ENCODE data around the gene NPL.
A peak's percentile ranks its signal among the peaks of the same experiment; 100 is the strongest.

NPL gene

DNA sequence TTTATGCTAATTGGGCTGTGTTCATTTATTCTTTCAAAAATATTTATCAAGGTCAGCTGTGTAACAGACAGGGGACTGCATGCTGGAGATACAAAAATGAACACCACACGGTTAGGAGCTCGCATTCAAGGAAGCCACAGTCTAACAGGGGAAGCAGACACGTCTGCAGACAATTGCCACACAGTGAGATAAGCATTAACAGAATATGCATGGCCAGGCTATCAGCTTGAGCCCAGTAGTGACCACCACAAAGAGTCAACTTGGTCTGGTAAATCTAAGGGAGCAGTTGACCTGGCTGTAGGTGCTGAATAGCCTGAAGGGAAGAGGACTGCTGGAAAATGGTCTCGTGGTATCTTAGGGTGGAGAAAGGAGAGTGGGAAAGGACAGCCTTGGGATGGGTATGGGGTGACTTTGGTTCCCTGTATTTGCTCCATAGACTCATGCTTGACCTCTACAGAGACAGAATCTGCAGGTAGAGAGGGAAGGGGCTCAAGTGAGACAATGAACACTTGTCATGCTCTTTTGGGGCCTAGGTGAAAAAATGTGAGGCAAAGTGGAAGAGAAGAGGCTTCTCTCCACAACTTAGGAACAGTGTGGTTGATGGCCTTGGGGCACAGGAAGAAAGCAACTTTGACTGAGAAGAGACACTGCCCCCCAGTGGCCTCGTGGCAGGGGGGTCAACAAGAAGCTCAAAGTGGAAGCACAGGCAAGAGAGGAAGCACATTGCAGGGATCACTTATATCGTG, 7.6 kb upstream of the NPL start:
- peak; percentile 74 for DNase-seq (ENCODE audit: low read depth)
- H3K4me3 ChIP-seq (ENCODE audit: low read length) = no peak overlapping the region
- H3K27me3 ChIP-seq (replicated peaks; ENCODE audit: control insufficient read depth, insufficient read depth, low read length) = no peaks in the 10 kb centered on the region
- no peak overlapping the region for H3K9ac ChIP-seq (ENCODE audit: low read length)
- H3K9me3 ChIP-seq (ENCODE audit: control insufficient read depth, low read length) = no peaks in the 10 kb centered on the region
- H3K4me1 ChIP-seq (ENCODE audit: control insufficient read depth, insufficient read depth, low read length) = peaks cover 4% of the 10 kb centered on the region
- H3K36me3 ChIP-seq (ENCODE audit: control insufficient read depth, insufficient read depth, low read length, severe bottlenecking) = no peaks in the 10 kb centered on the region

DNA sequence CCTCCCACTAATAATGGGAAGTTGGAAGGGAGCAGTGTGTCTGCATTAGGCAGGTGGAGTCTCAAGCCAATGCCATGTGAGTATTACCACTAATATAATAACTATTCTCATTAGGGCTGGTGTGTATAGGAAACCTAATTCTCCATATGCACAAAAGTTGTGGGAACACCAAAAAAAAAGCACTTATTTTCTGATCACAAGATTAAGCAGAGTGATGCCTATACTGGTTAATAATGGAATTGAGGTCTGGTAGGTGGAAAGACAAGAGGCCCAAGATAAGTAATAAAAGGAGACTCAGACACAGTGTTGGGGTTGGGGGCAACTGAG, 7.0 kb upstream of the NPL start:
- no peak overlapping the region for H3K9ac ChIP-seq (ENCODE audit: low read length)
- H3K27me3 ChIP-seq (replicated peaks; ENCODE audit: control insufficient read depth, insufficient read depth, low read length) = no peaks in the 10 kb centered on the region
- no peak overlapping the region for H3K4me3 ChIP-seq (ENCODE audit: low read length)
- H3K4me1 ChIP-seq (ENCODE audit: control insufficient read depth, insufficient read depth, low read length) = peaks cover 4% of the 10 kb centered on the region
- H3K9me3 ChIP-seq (ENCODE audit: control insufficient read depth, low read length) = no peaks in the 10 kb centered on the region
- no peaks in the 10 kb centered on the region for H3K36me3 ChIP-seq (ENCODE audit: control insufficient read depth, insufficient read depth, low read length, severe bottlenecking)
- DNase-seq (ENCODE audit: low read depth) = no peak

DNA sequence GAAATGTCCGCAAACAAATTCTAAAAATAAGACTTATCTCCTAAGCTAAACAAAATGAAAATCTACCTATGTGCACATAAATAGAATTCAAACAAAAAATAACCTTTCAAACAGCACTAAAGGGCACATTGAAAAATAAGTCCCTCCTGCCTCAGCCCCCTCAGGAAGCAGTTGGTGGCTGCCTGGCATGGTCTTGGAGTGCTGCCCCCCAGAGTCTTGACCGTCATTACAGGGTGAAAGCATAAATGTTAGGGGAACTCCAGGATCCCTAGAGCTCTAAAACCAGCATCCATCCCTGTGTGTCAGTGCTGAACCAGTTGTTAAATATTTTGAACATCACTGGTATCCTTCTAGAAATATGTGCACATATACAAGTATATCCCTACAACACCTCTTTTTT, 6.5 kb upstream of the NPL start:
- no peaks in the 10 kb centered on the region for H3K9me3 ChIP-seq (ENCODE audit: control insufficient read depth, low read length)
- DNase-seq (ENCODE audit: low read depth) = no peak
- no peaks in the 10 kb centered on the region for H3K36me3 ChIP-seq (ENCODE audit: control insufficient read depth, insufficient read depth, low read length, severe bottlenecking)
- peaks cover 4% of the 10 kb centered on the region for H3K4me1 ChIP-seq (ENCODE audit: control insufficient read depth, insufficient read depth, low read length)
- H3K9ac ChIP-seq (ENCODE audit: low read length) = no peak overlapping the region
- no peaks in the 10 kb centered on the region for H3K27me3 ChIP-seq (replicated peaks; ENCODE audit: control insufficient read depth, insufficient read depth, low read length)
- H3K4me3 ChIP-seq (ENCODE audit: low read length) = no peak overlapping the region

DNA sequence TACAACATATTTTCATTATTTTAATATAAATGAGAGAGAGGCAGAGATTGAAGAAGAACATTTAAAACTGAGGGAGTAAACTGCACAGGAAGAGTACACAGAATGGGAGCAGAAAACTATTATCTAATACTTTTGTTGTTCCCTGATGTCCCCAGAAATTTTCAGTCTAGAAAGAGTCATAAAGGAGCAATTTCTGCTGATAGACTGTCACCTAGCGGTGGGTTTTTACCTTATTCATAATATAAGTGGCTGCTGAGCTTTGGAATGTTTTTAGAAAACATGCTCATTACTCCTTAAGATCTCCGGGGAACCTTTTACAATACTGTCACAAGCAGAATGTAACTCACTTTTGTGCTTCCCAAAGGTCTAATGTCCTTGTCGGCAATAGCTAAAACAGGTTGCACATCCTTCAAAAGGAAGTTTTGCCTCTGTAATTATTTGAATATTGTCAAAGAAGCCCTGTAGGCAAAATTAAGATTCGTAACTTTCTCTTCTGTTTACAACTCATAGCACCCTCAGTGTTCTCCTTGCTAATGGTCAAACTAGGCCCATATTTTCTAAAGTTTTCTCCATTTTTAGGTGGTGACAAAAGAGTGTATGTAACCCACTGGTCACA, 4.9 kb upstream of the NPL start:
- no peaks in the 10 kb centered on the region for H3K9me3 ChIP-seq (ENCODE audit: control insufficient read depth, low read length)
- no peaks in the 10 kb centered on the region for H3K27me3 ChIP-seq (replicated peaks; ENCODE audit: control insufficient read depth, insufficient read depth, low read length)
- no peaks in the 10 kb centered on the region for H3K36me3 ChIP-seq (ENCODE audit: control insufficient read depth, insufficient read depth, low read length, severe bottlenecking)
- no peak overlapping the region for H3K9ac ChIP-seq (ENCODE audit: low read length)
- H3K4me3 ChIP-seq (ENCODE audit: low read length) = no peak overlapping the region
- H3K4me1 ChIP-seq (ENCODE audit: control insufficient read depth, insufficient read depth, low read length) = peaks cover 7% of the 10 kb centered on the region
- peak; percentile 90 for DNase-seq (ENCODE audit: low read depth)

DNA sequence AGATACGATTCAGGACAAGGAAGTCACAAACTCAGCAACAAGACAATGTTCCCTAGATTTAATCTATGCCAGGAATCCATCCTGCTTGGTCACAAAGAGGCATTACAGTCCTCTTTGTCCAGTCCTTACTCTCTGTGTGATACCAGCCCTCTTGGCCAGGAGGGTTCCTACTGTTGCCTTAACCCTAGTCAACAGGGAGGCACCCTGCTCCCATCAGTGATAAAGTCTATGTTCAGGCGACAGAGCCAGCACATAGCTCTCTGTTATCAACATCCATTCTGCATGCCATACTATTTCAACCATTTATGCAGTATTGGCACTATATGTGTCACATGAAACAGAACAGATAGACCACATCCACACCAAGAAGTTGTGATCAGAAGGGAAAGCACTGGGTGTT, 4.4 kb upstream of the NPL start:
- Histone ChIP-seq H3K9ac (ENCODE audit: low read length) (no peak overlapping the region), H3K36me3 (ENCODE audit: control insufficient read depth, insufficient read depth, low read length, severe bottlenecking) (no peaks in the 10 kb centered on the region), H3K4me3 (ENCODE audit: low read length) (no peak overlapping the region), H3K27me3 (replicated peaks; ENCODE audit: control insufficient read depth, insufficient read depth, low read length) (no peaks in the 10 kb centered on the region), H3K9me3 (ENCODE audit: control insufficient read depth, low read length) (no peaks in the 10 kb centered on the region), H3K4me1 (ENCODE audit: control insufficient read depth, insufficient read depth, low read length) (peaks cover 12% of the 10 kb centered on the region)
- DNase-seq (ENCODE audit: low read depth) = no peak

DNA sequence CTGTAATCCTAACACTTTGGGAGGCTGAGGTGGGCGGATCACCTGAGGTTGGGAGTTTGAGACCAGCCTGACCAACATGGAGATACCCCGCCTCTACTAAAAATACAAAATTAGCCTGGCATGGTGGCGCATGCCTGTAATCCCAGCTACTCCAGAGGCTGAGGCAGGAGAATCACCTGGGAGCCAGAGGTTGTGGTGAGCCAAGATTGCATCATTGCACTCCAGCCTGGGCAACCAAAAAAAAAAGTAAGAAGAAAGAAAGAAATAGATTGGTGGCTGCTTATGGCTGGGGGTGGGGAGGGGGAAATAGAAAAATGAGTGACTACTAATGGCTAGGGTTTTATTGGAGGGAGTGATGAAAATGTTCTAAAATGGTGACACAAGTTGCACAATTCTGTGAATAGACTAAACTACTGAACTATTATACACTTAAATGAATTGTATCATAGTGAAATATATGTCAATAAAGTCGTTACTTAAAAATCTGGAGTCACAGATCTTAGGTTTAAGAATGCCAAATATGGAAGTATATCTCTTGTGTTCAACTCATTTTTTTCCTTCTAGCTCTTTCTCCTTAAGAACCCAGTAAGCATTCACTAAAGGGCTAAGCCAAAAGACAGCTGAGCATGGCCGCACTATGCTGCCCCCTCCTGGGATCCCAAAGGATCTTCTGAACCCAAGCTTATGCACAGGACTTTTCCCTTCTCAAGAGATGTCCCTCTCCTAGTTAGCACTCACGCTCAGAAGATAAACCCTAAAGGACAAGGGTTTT, 3.2 kb upstream of the NPL start:
- Histone ChIP-seq H3K27me3 (replicated peaks; ENCODE audit: control insufficient read depth, insufficient read depth, low read length) (no peaks in the 10 kb centered on the region), H3K9ac (ENCODE audit: low read length) (no peak overlapping the region), H3K9me3 (ENCODE audit: control insufficient read depth, low read length) (no peaks in the 10 kb centered on the region), H3K4me1 (ENCODE audit: control insufficient read depth, insufficient read depth, low read length) (peaks cover 14% of the 10 kb centered on the region), H3K4me3 (ENCODE audit: low read length) (no peak overlapping the region), H3K36me3 (ENCODE audit: control insufficient read depth, insufficient read depth, low read length, severe bottlenecking) (no peaks in the 10 kb centered on the region)
- peak; percentile 82 for DNase-seq (ENCODE audit: low read depth)

DNA sequence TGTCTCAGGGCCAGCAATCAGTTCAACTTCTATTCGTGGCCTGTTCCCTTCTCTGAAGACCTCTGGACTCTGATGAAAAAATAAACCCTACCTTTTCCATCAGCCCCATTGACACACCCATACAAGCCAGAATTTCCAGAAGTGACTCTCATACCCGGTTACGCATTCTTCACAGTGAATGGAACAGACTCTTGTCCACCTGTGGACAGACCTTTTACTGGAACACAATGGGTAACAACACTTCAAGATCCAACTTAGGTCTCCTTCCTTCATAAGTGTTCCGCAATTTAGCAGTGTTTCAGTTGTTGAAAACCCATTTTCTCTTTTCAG, 2.6 kb upstream of the NPL start:
- H3K36me3 ChIP-seq (ENCODE audit: control insufficient read depth, insufficient read depth, low read length, severe bottlenecking) = no peaks in the 10 kb centered on the region
- H3K27me3 ChIP-seq (replicated peaks; ENCODE audit: control insufficient read depth, insufficient read depth, low read length) = no peaks in the 10 kb centered on the region
- DNase-seq (ENCODE audit: low read depth) = no peak
- H3K9me3 ChIP-seq (ENCODE audit: control insufficient read depth, low read length) = no peaks in the 10 kb centered on the region
- no peak overlapping the region for H3K4me3 ChIP-seq (ENCODE audit: low read length)
- no peak overlapping the region for H3K9ac ChIP-seq (ENCODE audit: low read length)
- H3K4me1 ChIP-seq (ENCODE audit: control insufficient read depth, insufficient read depth, low read length) = peaks cover 14% of the 10 kb centered on the region

DNA sequence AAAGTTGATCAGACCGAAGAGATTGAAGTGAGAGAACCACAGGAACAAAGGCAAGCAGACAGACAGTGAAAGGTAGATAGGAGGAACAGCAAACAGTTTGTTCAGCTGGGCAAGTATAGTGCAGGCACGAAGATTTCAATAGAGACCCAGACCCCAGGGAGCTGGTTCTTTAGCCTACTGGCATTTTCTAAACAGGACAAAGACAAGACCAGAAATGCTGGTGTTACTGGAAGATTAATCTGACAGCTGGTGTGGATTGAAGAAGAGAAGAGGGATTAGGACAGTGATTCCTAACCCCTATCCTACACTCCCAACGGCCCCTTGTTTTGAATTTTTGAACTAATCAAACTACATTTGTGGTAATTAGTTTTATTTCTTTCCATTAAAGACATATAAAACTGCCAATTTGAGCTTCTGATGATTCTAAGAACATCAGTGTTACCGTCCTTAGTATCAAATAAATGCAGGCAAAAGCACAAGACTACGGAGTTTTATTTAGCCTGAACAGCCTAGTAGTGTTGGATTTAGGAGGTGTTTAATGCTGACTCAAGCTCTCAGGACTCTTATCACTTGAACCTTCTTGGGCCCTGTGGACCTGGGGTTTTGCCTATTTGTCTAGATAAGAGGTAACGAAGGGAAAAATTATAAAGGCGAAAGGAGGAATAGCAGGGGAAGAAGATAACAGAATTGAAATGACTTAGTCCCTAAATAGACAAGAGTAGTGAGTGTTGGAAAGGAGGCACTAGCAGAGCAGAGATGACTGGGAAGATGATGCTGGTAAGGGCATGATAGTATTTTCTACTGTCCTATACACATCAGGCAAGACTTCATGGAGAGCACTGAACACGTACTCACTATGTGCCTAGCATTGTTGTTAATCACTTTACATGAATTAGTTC, 2.0 kb downstream of the NPL start:
- Histone ChIP-seq H3K27me3 (replicated peaks; ENCODE audit: control insufficient read depth, insufficient read depth, low read length) (no peaks in the 10 kb centered on the region), H3K9ac (ENCODE audit: low read length) (no peak overlapping the region), H3K36me3 (ENCODE audit: control insufficient read depth, insufficient read depth, low read length, severe bottlenecking) (no peaks in the 10 kb centered on the region), H3K4me3 (ENCODE audit: low read length) (no peak overlapping the region), H3K4me1 (ENCODE audit: control insufficient read depth, insufficient read depth, low read length) (peaks cover 11% of the 10 kb centered on the region), H3K9me3 (ENCODE audit: control insufficient read depth, low read length) (no peaks in the 10 kb centered on the region)
- DNase-seq (ENCODE audit: low read depth) = no peak

DNA sequence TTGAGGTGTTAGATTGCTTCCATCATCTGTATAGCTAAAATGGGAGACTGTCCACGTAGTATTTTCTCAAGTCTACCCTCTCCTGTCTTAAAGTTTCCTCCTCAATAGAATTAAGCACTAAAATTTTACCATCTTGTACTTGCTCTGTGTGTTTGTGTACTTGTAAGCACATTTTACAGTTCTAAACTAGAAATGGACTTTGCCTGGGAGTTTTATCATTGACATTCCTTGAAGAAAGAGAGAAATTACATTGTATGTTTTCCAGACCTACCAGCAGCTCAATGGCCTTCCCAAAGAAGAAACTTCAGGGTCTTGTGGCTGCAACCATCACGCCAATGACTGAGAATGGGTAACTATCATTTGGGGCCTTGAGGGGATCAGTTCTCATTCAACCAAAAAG, 4.5 kb downstream of the NPL start:
- Histone ChIP-seq H3K4me3 (ENCODE audit: low read length) (no peak overlapping the region), H3K36me3 (ENCODE audit: control insufficient read depth, insufficient read depth, low read length, severe bottlenecking) (no peaks in the 10 kb centered on the region), H3K9me3 (ENCODE audit: control insufficient read depth, low read length) (no peaks in the 10 kb centered on the region), H3K9ac (ENCODE audit: low read length) (no peak overlapping the region), H3K27me3 (replicated peaks; ENCODE audit: control insufficient read depth, insufficient read depth, low read length) (no peaks in the 10 kb centered on the region), H3K4me1 (ENCODE audit: control insufficient read depth, insufficient read depth, low read length) (peaks cover 7% of the 10 kb centered on the region)
- DNase-seq (ENCODE audit: low read depth) = no peak

DNA sequence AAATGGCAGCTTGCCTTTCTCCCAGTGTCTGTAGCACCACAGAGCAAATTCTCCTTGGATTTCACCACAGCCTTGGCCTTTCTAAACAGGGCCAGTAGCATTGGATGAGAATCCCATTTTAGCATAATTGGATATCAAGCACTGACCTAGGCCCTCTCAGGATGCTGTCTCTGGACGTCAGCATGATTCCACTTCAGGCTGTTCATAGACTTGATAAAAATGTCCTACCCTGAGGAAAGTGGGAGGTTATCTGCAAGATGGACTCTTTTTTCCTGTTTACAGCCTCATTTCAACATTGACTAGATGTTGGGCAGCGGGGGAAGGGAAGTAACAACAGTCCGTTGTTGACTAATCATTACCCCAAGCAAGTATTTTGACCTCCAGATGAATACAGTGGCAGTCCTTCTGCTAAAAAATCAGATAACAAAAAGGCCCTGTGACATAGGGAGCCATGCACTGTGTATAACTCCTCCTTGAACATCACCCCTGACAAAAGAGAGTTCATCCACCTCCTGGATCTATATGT, 5.2 kb downstream of the NPL start:
- no peaks in the 10 kb centered on the region for H3K36me3 ChIP-seq (ENCODE audit: control insufficient read depth, insufficient read depth, low read length, severe bottlenecking)
- no peak overlapping the region for H3K4me3 ChIP-seq (ENCODE audit: low read length)
- H3K9me3 ChIP-seq (ENCODE audit: control insufficient read depth, low read length) = no peaks in the 10 kb centered on the region
- peaks cover 6% of the 10 kb centered on the region for H3K4me1 ChIP-seq (ENCODE audit: control insufficient read depth, insufficient read depth, low read length)
- H3K9ac ChIP-seq (ENCODE audit: low read length) = no peak overlapping the region
- H3K27me3 ChIP-seq (replicated peaks; ENCODE audit: control insufficient read depth, insufficient read depth, low read length) = no peaks in the 10 kb centered on the region
- DNase-seq (ENCODE audit: low read depth) = no peak

Measured in adipocyte (in vitro differentiated cells).